PFSK-1 (cell line): ENCODE results near the gene LRRN4CL.

Source experiments
- FOXP2 ChIP-seq: optimal IDR thresholded peaks from 2 replicates; pipeline ENCODE3; 2011; ENCODE audit warnings: borderline replicate concordance, control low read depth, inconsistent platforms; ENCODE audit not compliant: insufficient read depth; ENCODE audit errors: extremely low read length, extremely low read depth
- POLR2AphosphoS5 ChIP-seq: IDR thresholded peaks from 2 replicates; pipeline ENCODE4 v1.6.1; 2012; ENCODE audit warnings: low read depth, mild to moderate bottlenecking, control low read depth, low read length, moderate library complexity
- SIN3A ChIP-seq: IDR thresholded peaks from 2 replicates; pipeline ENCODE4 v1.6.1; 2012; ENCODE audit warnings: mild to moderate bottlenecking, low read length, moderate library complexity, borderline replicate concordance; ENCODE audit not compliant: insufficient read depth
- TAF1 ChIP-seq: IDR thresholded peaks from 2 replicates; pipeline ENCODE4 v1.6.1; 2012; ENCODE audit warnings: low read length, control low read depth, borderline replicate concordance; ENCODE audit not compliant: insufficient read depth
- TF ChIP-seq, protein P1 (sequence below), 2 experiments: IDR thresholded peaks; 2 replicates each; pipeline versions ENCODE4 v1.6.1 to v1.8.0; 2011 to 2012; ENCODE audit warnings: low read depth in 2 of 2, low read length in 2 of 2, control low read depth in 1 of 2, inconsistent platforms in 1 of 2, mild to moderate bottlenecking in 1 of 2, moderate library complexity in 1 of 2; ENCODE audit not compliant: insufficient read depth in 1 of 2

LRRN4CL gene

DNA sequence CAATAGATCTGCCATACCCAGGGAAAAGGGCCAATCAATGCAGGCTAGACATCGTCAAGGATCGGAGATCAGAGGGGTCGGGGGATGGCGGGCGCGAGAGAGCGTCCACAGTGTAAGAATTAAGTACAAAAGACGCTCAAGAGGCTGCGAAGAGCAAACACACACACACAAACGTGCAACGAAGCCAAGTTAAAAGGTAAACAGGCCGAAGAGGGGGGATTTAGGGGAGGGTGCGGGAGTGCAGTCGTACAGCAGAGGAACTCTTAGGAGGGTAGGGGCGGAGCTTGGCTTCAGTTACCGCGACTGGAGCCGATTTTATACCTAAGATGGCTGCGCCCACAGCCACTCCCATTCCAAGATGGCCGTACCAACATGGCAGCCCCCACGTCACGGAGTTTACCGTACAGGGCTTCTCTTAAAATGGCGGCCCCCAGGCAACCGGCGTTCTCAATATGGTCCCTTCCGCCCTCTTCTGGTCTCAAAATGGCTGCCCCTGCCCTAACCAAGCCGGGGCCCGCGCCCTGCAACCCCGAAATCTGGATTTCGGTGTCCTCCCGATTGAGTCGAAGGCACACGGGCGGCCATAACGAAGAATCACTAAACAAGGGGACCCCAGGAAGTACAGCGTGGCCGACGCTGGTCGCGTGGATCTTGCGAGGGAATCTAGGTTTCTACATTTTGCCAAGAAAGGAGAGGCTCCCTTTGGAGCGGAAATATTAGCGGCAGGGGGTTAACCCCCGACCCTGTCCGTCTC lies 20.1 kb upstream of the LRRN4CL start:
- peak; percentile 73 for TF ChIP-seq POLR2AphosphoS5
- TF ChIP-seq TAF1 = peak; percentile 50; the same call in 1 of the 2 replicates
- TF ChIP-seq, protein P1, sequence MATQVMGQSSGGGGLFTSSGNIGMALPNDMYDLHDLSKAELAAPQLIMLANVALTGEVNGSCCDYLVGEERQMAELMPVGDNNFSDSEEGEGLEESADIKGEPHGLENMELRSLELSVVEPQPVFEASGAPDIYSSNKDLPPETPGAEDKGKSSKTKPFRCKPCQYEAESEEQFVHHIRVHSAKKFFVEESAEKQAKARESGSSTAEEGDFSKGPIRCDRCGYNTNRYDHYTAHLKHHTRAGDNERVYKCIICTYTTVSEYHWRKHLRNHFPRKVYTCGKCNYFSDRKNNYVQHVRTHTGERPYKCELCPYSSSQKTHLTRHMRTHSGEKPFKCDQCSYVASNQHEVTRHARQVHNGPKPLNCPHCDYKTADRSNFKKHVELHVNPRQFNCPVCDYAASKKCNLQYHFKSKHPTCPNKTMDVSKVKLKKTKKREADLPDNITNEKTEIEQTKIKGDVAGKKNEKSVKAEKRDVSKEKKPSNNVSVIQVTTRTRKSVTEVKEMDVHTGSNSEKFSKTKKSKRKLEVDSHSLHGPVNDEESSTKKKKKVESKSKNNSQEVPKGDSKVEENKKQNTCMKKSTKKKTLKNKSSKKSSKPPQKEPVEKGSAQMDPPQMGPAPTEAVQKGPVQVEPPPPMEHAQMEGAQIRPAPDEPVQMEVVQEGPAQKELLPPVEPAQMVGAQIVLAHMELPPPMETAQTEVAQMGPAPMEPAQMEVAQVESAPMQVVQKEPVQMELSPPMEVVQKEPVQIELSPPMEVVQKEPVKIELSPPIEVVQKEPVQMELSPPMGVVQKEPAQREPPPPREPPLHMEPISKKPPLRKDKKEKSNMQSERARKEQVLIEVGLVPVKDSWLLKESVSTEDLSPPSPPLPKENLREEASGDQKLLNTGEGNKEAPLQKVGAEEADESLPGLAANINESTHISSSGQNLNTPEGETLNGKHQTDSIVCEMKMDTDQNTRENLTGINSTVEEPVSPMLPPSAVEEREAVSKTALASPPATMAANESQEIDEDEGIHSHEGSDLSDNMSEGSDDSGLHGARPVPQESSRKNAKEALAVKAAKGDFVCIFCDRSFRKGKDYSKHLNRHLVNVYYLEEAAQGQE (IDR thresholded peaks at IDR 0.05; ENCODE audit: insufficient read depth in 1 of 2, low read depth in 2 of 2, low read length in 2 of 2) = no peak
- TF ChIP-seq SIN3A = no peak
- peak; percentile 27 for TF ChIP-seq FOXP2

DNA sequence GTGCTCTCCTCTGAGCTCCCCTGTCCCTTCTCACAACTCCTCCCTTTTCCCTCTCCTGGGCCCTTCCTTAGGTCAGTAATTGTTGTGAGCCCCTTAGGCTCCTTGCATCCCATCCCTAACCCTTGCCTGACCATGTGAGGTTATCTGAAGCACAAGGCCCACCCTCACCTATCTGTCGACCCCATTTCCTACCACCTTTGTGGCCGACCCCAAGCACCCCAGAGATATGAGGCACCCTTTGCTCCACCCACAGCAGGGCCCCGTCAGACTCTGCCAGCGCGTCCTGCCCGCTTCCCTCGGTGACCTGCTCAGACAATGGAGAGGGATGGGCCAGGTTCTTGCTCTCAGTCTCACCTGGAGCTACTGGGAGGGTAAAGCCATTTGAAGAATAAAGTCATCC lies 19.5 kb upstream of the LRRN4CL start:
- TF ChIP-seq SIN3A (no peak), FOXP2 (no peak), TAF1 (no peak), POLR2AphosphoS5 (no peak; the same call in 1 of the 2 replicates)
- TF ChIP-seq, protein P1 (IDR thresholded peaks at IDR 0.05; ENCODE audit: insufficient read depth in 1 of 2, low read depth in 2 of 2, low read length in 2 of 2) = no peak

DNA sequence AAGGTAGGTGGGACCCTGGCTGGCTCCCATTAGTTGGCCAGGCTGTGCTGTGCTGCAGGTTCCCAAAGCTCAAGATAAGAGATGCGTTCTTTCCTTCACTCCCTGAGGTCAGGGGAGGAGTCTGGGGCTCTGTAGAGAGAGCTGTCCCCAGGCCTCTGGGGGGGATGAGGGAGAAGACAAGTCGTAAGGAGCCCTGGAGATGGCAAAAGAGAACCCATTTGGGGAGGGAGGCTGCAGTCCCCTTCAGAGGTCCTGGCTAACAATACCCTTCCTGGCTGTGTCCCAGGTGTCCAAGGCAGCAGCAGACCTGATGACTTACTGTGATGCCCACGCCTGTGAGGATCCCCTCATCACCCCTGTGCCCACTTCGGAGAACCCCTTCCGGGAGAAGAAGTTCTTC lies 19.1 kb upstream of the LRRN4CL start:
- TF ChIP-seq SIN3A = no peak
- no peak for TF ChIP-seq TAF1
- TF ChIP-seq POLR2AphosphoS5 = no peak; the same call in none of the 2 replicates
- TF ChIP-seq, protein P1 (IDR thresholded peaks at IDR 0.05; ENCODE audit: insufficient read depth in 1 of 2, low read depth in 2 of 2, low read length in 2 of 2) = no peak
- TF ChIP-seq FOXP2 = no peak

DNA sequence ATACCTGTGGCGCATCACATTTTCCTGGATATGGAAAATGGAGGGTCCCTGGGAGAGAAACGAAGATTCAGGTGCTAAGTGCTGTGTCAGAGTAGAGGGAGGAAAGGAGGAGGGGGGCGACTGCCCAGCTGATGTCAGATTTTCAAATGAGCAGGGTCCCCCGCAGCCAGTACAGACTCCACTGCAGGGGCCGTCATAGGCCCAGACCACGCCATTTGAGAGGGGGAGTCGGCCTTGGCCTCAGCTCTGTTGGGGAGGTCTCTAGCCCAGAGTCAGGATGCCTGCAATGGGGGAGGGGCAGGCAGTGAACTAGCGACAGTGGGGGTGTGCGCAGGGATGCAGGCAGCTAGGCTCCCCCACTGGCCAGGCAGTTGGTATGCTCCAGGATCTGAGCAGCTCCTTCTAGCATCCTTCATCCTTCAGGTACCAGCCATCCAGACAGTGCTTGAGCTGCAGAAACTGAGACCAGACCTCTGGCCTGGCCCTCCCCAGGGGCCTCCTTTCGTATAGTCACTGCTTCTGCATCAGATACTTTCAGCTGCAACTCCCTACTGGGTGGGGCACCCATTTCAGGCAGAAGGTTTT lies 18.0 kb upstream of the LRRN4CL start, which contains the start of the genes BSCL2 and GNG3:
Gene BSCL2 (minus strand): TSS at position 148 of the 585 bp plus-strand sequence. CDS start 229 bp downstream, outside the sequence.
Gene GNG3 (plus strand): TSS at position 400 of the 585 bp plus-strand sequence. CDS start 620 bp downstream, outside the sequence.
- TF ChIP-seq SIN3A (no peak), POLR2AphosphoS5 (no peak), TAF1 (no peak), FOXP2 (no peak)
- TF ChIP-seq, protein P1 (IDR thresholded peaks at IDR 0.05; ENCODE audit: insufficient read depth in 1 of 2, low read depth in 2 of 2, low read length in 2 of 2) = no peak
